ENCODE data around the gene HERC2.

The HERC2 gene

GRCh38 chr15:28191832-28192231 is 130.1 kb downstream of the HERC2 start:
- Histone ChIP-seq H3K4me3 (ENCODE audit: severe bottlenecking) (no peak overlapping the region), H3K4me1 (ENCODE audit: insufficient read depth, poor library complexity, severe bottlenecking) (no peaks in the 10 kb centered on the region), H3K9me3 (ENCODE audit: severe bottlenecking) (no peaks in the 10 kb centered on the region), H3K36me3 (ENCODE audit: low read depth) (peaks cover 71% of the 10 kb centered on the region), H3K27me3 (ENCODE audit: insufficient read depth, poor library complexity, severe bottlenecking) (no peaks in the 10 kb centered on the region), H3K27ac (ENCODE audit: poor library complexity, severe bottlenecking) (no peak overlapping the region)
- ATAC-seq (ENCODE audit: low read depth): peak; percentile 38; the same call in 1 of the 3 replicates
- no peak for TF ChIP-seq CTCF (IDR thresholded peaks at IDR 0.05; ENCODE audit: poor library complexity, severe bottlenecking)
- DNase-seq (ENCODE audit: low spot score): no peak

- H3K4me1 ChIP-seq (ENCODE audit: insufficient read depth, poor library complexity, severe bottlenecking): no peaks in the 10 kb centered on the region
- no peaks in the 10 kb centered on the region for H3K27me3 ChIP-seq (ENCODE audit: insufficient read depth, poor library complexity, severe bottlenecking)
- no peak overlapping the region for H3K4me3 ChIP-seq (ENCODE audit: severe bottlenecking)
- H3K36me3 ChIP-seq (ENCODE audit: low read depth): peaks cover 76% of the 10 kb centered on the region
- no peak for ATAC-seq (ENCODE audit: low read depth)
- H3K9me3 ChIP-seq (ENCODE audit: severe bottlenecking): no peaks in the 10 kb centered on the region
- DNase-seq (ENCODE audit: low spot score): no peak
- H3K27ac ChIP-seq (ENCODE audit: poor library complexity, severe bottlenecking): no peak overlapping the region
- TF ChIP-seq CTCF (IDR thresholded peaks at IDR 0.05; ENCODE audit: poor library complexity, severe bottlenecking): no peak
Measured at GRCh38 chr15:28190391-28191174, 131.4 kb downstream of the HERC2 start.

- DNase-seq (ENCODE audit: low spot score) (no peak), ATAC-seq (ENCODE audit: low read depth) (no peak)
- no peaks in the 10 kb centered on the region for H3K4me1 ChIP-seq (ENCODE audit: insufficient read depth, poor library complexity, severe bottlenecking)
- H3K27ac ChIP-seq (ENCODE audit: poor library complexity, severe bottlenecking): no peak overlapping the region
- no peak for TF ChIP-seq CTCF (IDR thresholded peaks at IDR 0.05; ENCODE audit: poor library complexity, severe bottlenecking)
- H3K36me3 ChIP-seq (ENCODE audit: low read depth): peaks cover 78% of the 10 kb centered on the region
- H3K9me3 ChIP-seq (ENCODE audit: severe bottlenecking): no peaks in the 10 kb centered on the region
- H3K4me3 ChIP-seq (ENCODE audit: severe bottlenecking): no peak overlapping the region
- H3K27me3 ChIP-seq (ENCODE audit: insufficient read depth, poor library complexity, severe bottlenecking): no peaks in the 10 kb centered on the region
Measured at GRCh38 chr15:28185148-28185895, 136.7 kb downstream of the HERC2 start.

- H3K4me1 ChIP-seq (ENCODE audit: insufficient read depth, poor library complexity, severe bottlenecking): no peaks in the 10 kb centered on the region
- DNase-seq (ENCODE audit: low spot score) (no peak), ATAC-seq (ENCODE audit: low read depth) (0 out of 3 replicates have a peak, but pooled peaks have one; percentile 23)
- no peaks in the 10 kb centered on the region for H3K27me3 ChIP-seq (ENCODE audit: insufficient read depth, poor library complexity, severe bottlenecking)
- TF ChIP-seq CTCF (IDR thresholded peaks at IDR 0.05; ENCODE audit: poor library complexity, severe bottlenecking): no peak
- H3K4me3 ChIP-seq (ENCODE audit: severe bottlenecking): no peak overlapping the region
- no peak overlapping the region for H3K27ac ChIP-seq (ENCODE audit: poor library complexity, severe bottlenecking)
- peaks cover 76% of the 10 kb centered on the region for H3K36me3 ChIP-seq (ENCODE audit: low read depth)
- H3K9me3 ChIP-seq (ENCODE audit: severe bottlenecking): no peaks in the 10 kb centered on the region
Measured at GRCh38 chr15:28184166-28184565, 137.8 kb downstream of the HERC2 start.
